Superior temporal gyrus (tissue), 1 donor: Measurements from ENCODE around the gene UBE2H.
"Not testable (repeated sequence)": the region's sequence is repeated elsewhere in the genome, so short reads cannot be mapped to it uniquely, and the experiment has no call there.

Experiments used
- DNase-seq: peaks from one replicate; pipeline ENCODE4 v3.0.0-alpha.2; 2016; ENCODE audit errors: extremely low spot score

UBE2H gene

DNA sequence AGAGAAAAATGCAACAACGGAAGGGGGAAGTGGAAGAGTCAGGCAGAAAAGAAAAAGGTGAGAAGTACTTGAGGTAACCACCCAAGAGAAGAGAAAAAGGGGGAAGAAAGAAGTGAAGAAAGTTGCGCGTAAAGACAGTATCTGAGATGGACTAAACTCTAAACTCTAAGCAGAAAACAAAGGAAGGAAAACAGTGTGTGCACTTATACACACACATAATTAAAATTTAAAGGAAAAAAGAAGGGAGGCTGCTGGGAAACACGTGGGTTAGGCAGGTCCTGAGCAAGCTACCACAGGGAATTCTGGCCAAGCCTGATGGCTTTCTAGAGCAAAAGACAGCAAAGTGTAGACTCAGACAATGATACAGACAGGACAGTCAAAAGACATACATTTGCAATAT lies 78.0 kb downstream of the UBE2H start:
- no peak for DNase-seq

DNA sequence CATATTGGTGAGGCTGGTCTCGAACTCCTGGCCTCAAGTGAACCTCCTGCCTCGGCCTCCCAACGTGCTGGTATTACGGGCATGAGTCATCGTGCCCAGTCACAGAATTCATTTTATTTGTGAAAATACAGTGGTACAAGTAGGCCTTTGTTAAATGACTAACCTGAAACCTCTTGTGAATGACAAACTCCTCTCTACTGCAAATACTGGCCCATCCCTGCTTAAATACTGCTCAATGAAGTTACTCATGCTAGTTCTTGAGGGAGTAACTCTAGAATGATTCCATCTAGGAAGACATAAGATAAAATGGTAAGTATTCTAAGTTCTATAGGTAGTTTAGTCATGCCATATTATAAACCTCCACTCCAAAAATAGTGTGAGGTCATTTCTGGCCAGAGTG lies 80.7 kb downstream of the UBE2H start:
- DNase-seq = no peak

DNA sequence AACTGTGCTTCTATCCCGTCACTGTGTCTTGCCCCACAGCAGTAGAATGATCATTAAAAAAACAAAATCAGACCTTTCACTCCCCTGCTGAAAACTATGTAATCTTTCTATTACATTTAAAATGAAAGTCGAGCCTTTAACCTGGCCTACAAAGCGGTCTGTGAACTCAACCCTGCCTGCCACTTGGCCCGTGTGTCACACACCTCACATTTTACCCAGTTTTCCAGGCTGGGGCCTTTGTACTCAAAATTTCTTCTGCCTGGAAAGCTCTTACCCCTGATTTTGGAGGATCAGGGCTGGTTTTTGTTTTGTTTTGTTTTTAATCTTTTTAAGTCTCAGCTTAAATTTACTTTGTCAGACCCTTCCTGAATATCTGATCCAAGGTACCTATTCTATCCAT lies 82.1 kb downstream of the UBE2H start:
- no peak for DNase-seq

DNA sequence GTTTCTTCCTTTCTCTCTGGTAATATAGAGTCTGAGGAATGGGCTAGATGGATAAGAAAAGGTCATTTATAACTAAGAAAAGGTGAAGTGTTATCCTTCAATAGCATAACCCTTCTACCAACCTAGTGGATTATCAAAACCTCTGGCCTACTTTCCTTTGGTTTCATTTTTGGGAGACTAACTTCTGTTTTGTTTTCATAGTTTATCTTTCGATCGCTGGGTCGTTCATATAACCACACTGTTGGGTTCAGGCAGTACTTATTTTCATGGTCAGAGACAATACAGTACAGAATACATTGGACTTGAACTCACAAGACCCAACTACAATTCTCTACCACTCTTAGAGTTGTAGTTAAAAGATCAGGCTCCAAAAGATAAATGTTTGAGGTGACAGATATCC lies 86.5 kb downstream of the UBE2H start:
- no peak for DNase-seq

DNA sequence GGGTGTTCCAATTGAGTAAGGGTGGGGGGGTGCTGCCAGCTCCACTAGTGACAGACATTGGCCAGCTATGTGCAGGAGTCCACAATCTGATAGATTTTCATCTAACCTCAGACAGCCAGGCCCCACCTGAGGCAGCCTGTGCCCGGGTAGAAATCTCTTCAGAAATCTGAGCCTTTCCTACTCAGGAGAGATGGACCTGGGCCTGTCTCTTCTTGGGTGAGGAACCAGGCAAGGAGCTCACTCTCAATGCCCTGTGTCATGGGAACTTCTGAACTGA lies 86.9 kb downstream of the UBE2H start:
- no peak for DNase-seq

DNA sequence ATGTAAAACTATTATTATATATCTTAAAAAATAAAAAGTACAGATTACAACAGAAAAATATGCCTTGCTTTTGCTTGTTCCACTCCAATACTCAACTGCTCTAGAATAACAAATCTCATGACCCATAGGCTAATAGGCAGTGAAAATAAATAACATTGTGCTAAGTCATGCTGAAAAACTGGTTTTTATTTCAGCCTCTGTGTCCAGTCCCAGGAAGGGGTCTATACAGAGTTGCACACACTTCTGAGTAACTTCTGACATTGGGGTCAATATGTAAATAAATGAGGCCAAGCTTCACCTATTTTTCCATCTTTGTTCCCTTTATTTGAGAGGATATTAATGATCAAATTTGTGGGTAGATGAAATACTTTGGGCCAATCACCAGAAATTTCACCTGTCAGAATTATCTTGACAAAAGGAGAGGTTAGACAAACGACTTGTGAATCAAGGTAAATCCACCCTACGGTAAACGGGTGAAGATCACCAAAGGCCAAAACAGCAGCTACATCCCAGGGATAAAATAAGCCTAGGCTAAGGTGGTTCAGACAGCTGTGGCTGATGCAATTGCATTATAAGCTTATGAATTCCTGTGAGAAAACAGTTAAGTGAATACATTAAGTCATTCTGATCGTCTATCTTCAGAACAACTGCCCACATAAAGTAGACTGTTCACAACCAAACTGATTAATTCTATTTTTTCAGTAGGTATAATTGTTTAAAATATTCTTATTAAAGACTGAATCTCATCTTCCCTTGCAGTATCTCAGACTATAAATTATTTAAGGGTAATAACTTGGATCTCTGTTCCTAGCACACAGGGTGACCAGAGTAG lies 87.5 kb downstream of the UBE2H start:
- no peak for DNase-seq

DNA sequence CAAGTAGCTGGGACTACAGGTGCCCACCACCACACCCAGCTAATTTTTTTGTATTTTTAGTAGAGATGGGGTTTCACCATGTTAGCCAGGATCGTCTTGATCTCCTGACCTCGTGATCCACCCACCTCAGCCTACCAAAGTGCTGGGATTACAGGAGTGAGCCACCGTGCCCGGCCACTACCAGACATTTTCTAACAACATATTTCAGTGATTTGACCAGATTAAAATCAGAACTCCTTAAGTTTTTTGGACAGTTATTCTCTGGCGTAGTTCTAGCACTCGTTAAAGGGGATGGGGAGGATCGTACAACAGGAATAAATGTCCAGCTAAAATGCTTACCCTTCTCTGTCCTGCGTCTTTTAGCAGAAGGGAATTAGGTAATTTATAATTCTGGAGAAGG lies 88.1 kb downstream of the UBE2H start:
- DNase-seq = not testable (repeated sequence)

DNA sequence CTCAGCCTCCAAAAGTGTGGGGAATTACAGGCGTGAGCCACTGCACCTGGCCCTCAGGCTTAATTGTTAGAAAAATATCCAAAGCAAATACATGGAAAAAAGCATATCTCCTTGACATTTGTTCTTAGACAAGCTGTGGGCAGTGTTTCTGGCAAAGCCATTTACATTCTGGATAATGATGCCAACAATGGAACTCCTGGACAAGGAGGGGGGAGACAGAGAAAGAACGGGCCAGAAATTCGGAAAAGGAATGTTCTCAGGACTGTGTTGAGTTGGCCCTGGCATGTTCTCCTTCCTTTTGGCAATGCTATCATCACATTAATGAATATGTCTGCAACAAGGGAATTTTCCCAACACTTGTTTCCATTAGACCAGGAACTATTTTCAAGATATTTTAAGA lies 88.7 kb downstream of the UBE2H start:
- DNase-seq = peak; percentile 48

DNA sequence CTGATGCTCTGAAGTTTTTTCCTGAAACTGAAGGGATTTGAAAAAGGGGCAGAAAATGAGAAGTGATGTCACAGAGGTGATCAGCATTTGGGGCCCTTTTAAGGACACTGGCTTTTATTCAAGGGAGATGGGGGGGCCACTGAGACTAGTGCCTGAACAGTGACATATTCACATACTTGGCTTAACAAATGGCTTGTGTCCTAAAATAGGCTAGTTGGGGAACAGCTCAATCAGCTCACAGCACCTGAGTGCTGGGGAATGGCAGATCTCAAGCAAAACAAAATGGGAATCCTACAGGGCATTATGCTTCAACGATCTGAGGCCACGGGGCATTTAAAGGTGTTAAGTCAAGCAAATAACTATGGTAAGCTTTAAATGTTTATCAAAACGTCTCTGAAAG lies 90.1 kb downstream of the UBE2H start:
- DNase-seq = no peak

DNA sequence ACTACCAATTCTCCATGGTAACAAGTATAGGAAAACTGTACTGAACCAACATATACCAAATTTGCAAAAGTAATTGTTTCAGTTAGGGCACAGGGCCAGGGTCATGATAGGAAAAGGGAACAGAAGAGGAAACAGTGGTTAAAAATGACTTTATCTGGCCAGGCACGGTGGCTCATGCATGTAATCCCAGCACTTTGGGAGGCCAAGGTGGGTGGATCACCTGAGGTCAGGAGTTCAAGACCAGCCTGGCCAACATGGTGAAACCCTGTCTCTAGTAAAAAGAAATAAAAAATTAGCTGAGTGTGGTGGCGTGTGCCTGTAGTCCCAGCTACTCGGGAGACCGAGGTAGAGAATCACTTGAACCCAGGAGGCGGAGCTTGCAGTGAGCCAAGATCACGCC lies 92.0 kb downstream of the UBE2H start:
- DNase-seq = not testable (repeated sequence)

DNA sequence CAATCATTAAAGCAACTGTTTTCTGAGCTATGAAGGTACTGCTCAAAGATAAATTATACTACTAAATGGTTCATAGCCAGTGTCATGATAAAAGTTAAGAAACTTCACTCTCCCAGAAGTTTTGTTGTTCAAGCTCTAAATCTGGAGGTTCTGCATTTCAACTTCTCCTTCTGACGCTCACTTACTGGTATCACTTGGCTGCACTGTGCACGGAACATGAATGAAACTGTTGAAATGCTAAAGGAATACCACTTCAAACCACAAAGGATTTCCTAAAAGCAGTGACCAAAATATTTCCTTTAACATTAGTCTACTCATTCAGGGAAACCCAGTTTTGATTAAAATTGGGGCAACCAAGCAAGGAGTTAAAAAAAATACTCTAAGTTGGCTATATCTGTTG lies 93.6 kb downstream of the UBE2H start:
- DNase-seq = no peak

DNA sequence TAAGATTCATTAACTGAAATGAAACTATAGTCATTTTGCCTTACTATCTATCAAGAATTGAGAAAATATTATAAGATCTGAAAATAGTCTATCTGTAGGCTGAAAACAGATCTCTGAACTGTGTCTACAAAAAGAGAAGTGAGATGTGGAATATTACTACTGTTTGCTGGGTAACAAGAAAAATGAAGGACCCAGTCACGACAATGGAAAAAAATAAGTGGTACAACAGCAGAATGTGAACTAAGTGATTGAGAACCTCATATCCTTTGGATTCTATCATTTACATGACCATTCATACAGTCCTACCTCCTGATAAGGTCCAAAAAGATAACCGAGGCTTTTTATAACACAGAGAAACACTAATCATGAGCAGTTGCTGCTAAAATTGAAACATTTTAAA lies 94.3 kb downstream of the UBE2H start:
- no peak for DNase-seq

DNA sequence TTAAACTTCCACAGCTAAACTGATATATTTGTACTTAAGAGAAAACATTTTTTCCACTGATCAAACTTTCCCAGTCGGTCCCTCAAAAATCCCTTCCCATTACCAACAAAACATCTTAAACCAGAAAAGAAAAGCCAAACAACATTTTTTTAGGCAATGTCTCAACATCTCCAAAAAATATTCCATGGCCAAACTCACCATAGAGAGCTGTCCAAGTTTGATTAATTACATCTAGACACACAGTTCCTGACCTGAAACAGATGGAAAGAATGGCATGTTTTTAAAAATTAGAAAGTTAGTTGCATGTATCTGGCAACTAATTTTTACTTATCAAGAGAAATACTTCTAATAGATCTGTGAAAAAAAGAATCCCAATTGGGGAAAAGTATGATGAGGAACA lies 95.4 kb downstream of the UBE2H start:
- no peak for DNase-seq

DNA sequence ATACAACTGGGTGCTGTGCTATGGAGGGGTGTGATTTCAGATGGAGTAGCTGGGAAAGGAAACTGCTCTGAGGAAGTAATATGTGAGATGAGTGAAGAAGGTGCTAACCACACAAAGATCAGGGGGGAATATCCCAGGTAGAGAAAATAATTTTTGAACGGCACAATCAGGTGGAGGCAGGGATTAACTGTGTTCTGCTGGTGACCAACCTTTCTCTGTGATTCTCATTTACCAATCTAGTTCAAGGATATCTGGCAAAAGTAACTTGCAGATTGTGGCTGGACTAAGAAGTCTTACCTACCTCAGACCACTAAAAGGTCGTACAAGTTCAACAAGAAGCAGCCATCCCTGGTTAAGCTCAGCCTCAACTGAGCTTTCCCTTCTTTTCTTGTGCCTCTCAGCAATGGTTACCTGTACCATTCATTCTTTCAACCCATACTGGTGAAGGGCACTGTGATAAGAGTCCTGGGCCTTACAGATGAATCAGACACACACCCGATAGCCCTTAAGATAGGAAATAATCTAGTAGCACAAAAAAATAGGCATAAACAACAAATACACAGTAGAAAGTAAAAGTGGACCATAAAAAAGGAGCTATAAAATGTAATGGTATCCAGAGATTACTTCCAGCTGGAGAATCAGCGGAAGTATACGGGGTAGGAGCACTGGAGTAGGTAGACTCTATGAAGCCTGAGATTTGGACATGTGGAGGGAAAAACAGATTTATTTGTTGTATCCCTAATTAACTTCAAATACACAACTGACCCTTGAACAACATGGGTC lies 96.6 kb downstream of the UBE2H start:
- no peak for DNase-seq

DNA sequence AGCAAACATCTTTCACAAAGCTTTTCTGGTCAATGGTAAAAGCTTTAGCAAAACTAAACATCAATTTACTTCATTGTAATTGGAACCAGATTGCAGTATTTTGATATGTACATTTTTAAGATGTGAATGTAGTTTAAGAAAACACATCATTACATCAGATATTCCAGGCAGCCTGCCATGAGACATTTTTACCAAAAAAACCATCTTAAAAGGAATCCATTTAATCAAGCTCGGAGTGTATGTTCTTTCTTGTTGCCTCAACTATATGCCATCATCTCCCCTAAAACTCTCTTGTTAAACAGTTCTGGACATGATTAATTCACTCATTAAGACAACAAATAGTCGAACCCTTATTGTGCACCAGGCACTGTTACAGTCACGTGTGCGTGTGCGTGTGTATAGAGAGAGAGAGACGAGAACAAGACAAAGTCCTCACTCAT lies 97.5 kb downstream of the UBE2H start:
- DNase-seq = peak; percentile 64

DNA sequence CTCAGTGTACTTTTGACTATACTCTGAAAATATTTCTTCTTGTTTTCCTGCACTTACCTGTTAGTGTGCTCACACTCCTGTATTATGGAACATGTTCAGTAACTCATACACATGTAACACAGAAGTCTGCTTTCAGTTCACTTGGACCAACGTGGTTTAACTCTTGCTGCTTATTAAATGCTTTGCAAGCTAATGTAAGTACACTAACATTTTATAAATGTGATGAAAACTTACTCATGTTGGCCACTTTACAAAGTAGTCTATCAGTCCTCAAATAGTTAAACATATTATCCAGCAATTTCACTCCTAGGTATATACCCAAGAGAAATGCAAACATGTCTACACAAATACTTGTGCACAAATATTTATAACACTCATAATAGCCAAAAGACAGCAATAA lies 98.4 kb downstream of the UBE2H start:
- no peak for DNase-seq

DNA sequence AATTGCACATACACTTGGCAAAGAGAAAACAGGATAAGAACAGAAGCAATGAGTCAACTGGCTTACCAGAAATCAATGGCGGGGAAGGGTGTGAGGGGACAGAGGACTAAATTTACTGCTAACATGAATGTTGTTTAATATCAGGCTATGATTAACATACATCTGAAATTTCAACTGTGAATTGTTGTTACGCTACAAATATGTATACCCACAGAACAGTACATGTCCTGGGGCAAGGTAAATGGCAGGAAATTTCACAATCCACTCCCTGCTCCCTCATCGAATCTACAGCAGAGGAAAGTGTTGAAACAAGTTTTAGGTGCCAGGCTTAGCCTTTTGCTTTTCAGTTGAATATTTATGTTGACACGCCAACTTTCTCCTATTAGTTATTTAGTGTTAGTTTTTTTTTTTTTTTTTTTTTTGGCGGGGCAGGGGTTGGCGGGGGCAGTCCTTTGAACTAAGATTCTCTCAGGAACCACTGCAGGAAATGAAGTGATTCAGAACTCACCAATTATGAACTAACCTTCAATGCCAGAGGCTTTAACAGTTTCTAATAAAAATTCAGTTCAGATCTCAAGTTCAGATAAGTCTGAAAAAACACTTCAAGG lies 99.0 kb downstream of the UBE2H start:
- DNase-seq = no peak

DNA sequence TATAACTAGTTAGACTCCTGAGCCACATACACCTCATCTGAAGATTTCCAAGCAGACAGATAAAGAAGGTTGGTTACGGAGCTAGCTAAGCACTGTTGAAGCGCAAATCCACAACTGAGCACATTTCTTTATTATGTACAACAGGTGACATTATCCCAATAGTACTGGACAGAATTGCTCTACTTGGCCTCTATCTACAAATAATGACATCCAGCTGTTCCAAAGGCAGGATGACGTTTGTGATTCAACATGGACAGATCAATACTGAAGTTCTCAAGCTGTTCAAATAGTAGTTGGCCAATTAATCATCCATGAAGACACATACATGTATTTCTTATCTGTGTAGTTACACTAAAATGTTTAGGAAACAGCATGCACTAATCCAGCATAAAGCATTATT lies 101.0 kb downstream of the UBE2H start:
- DNase-seq = no peak

DNA sequence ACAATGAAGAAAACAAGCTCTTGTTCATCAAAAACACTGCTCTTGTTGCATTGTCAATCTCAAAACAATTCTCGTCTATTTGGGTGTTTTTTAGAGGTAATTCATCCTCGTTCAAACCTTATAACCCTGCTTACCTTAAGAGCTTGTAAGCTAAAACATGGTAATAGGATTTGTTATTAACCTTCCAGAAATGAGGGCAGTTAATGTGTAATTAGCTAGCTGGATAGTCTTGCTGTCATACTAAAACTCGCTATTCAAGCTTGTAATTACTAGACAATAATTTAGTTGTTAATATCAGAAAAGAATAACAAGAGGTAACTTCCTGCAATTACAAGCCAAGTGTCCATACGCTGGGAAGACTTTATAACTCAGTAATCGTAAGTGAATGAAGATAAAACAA lies 101.6 kb downstream of the UBE2H start:
- DNase-seq = no peak

DNA sequence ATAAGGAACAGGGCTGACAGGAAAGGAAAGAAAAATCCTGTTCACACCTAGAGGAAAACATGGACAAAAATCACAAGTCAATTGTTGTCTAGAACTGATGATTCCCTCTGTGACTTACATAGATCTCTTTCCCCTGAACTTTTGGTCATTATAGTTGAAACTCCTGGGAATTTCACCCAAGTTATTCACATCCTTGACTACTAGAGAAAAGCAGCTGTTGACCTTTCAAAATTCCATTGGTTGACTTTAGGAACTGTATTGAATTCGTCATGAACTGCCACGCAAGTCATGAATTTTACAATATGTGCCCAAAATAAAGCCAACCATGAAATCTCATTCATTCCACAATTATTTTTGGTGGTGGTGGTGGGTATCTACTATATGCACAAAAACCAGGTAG lies 104.3 kb downstream of the UBE2H start:
- no peak for DNase-seq

DNA sequence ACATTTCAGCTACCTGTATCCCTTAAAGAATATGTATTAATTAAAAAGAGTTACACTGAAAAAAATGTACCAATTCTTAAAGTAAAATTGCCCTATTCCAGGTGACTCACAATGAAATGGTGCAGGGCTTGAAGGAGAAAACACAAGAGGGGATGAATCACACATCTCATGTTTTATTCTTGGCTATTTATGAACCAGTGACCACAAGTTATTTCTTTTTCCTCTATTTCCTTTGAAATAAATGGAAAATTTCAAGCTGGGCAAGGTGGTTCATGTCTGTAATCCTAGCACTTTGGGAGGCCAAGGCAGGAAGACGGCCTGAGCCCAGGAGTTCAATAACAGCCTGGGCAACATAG lies 106.8 kb downstream of the UBE2H start:
- DNase-seq = no peak

DNA sequence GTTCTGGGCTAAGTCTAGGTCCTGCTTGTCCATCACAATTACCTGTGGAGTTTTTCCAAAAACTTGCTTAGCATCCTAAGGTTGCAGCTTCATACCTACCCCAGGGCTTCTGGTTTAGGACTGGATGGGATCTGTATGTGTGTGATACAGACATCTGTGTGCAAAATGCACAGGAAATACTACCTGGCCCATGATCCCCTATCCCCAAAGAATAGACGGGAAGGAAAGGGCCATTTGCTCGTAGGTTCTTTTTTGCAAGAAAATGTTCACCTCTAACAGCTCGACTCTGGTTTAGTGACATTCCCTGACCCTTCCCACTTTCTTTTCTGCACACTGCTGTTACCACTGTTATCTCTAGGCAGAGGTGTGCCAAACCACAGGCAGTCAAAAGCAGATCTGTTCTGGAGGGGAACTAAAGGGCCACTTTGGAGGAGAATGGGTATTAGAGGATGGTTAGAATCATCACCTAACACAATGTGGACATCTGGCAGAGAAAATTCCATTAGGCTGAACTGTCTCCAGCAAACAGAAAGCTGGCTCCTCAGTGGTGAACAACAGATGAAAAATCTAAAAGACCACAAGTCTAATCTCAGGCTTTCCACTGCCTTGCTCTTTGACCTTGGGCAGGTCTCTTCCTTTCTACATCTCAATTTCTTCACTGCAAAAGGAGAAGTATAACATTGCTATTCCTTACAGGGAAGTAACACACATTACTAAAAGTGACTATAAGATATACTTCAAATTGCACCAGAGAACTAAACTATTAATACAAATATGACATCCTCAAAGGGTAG lies 107.4 kb downstream of the UBE2H start:
- DNase-seq = no peak
